Upper lobe of left lung (tissue), 4 donors: Measurements from ENCODE around the gene GTF2A2.

Source experiments
- POLR2A ChIP-seq, 4 donors: fragments of 450-650 bp; IDR thresholded peaks; one replicate each; pipeline ENCODE4 v1.5.1; 2016 to 2017; ENCODE audit warnings: antibody characterized with exemption in 4 of 4, mild to moderate bottlenecking in 2 of 4
- POLR2AphosphoS5 ChIP-seq, 2 donors: sonication (generic); formaldehyde crosslinking; IDR thresholded peaks; one replicate each; pipeline ENCODE4 v1.5.1; 2017; ENCODE audit warnings: antibody characterized with exemption in 2 of 2
- TF ChIP-seq, protein P1 (sequence below), 6 experiments: fragments of 450-650 bp in 4 of 6; fragments of 200-600 bp in 2 of 6; sonication (generic) in 2 of 6; IDR thresholded peaks; one replicate each; pipeline ENCODE4 v1.5.1; 2016 to 2019; ENCODE audit warnings: antibody characterized with exemption in 6 of 6

DNA sequence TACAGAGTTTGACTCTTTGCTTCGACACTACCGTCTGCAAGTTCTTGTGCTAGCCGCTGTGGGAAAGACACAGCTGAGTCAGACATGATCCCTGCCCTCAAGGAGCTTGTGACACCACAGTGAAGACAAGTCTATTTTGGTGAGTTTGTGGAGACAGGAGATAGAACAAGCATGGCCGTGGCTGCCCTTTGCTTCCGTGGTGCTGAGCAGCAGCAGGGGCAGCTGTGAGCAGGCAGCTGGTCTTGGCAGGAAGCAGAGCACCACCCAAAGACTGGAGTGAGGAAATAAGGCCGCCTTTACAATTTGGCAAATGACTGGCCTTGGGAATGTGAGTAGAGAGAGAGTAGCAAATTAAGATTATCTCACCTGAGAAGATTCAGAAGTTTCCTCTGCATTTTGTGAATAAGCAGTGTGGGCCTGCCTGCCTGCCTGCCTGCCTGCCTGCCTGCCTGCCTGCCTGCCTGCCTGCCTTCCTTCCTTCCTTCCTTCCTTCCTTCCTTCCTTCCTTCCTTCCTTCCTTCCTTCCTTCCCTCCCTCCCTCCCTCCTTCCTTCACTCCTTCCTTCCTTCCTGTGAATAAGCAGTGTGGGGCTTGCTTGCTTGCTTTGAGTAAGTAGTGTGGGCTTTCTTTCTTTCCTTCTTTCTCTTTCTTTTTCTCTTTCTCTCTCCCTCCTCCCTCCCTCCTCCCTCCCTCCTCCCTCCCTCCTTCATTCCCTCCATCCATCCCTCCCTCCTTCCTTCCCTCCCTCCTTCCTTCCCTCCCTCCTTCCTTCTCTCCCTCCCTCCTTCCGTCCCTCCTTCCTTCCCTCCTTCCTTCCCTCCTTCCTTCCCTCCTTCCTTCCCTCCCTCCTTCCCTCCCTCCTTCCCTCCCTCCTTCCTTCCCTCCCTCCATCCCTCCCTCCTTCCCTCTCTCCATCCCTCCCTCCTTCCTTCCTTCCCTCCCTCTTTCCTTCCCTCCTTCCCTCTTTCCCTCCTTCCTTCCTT is 47.3 kb downstream of the GTF2A2 start:
- TF ChIP-seq, protein P1, sequence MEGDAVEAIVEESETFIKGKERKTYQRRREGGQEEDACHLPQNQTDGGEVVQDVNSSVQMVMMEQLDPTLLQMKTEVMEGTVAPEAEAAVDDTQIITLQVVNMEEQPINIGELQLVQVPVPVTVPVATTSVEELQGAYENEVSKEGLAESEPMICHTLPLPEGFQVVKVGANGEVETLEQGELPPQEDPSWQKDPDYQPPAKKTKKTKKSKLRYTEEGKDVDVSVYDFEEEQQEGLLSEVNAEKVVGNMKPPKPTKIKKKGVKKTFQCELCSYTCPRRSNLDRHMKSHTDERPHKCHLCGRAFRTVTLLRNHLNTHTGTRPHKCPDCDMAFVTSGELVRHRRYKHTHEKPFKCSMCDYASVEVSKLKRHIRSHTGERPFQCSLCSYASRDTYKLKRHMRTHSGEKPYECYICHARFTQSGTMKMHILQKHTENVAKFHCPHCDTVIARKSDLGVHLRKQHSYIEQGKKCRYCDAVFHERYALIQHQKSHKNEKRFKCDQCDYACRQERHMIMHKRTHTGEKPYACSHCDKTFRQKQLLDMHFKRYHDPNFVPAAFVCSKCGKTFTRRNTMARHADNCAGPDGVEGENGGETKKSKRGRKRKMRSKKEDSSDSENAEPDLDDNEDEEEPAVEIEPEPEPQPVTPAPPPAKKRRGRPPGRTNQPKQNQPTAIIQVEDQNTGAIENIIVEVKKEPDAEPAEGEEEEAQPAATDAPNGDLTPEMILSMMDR (IDR thresholded peaks at IDR 0.05), result no peak
- TF ChIP-seq POLR2A (IDR thresholded peaks at IDR 0.05), result no peak
- TF ChIP-seq POLR2AphosphoS5 (IDR thresholded peaks at IDR 0.05), result no peak
